CD4-positive, alpha-beta T cell treated with Interleukin-17A for 4 hours (primary cell): ENCODE measurements around the gene WDR49.

Source experiments
- DNase-seq: peaks from one replicate; pipeline ENCODE4 v3.0.0-alpha.2; 2020; ENCODE audit warnings: mixed read lengths

WDR49 gene

GRCh38 chr3:167483708-167484475 lies 169.8 kb downstream of the WDR49 start:
- DNase-seq = no peak

- DNase-seq = no peak
Measured at GRCh38 chr3:167481164-167481563, 172.6 kb downstream of the WDR49 start.

GRCh38 chr3:167480748-167481147 lies 173.0 kb downstream of the WDR49 start:
- DNase-seq = no peak

- DNase-seq = no peak
Measured at GRCh38 chr3:167473863-167474262, 179.9 kb downstream of the WDR49 start, which contains the start of gene SERPINI2. SERPINI2 (minus strand) TSS chr3:167474042; CDS start chr3:167471834, 2,208 bp downstream.

- DNase-seq = no peak
Measured at GRCh38 chr3:167469381-167469780, 184.4 kb downstream of the WDR49 start.

GRCh38 chr3:167467848-167468611 lies 185.7 kb downstream of the WDR49 start:
- no peak for DNase-seq

- no peak for DNase-seq
Measured at GRCh38 chr3:167466966-167467365, 186.8 kb downstream of the WDR49 start.

GRCh38 chr3:167456157-167456799 lies 197.5 kb downstream of the WDR49 start:
- no peak for DNase-seq

- DNase-seq = no peak
Measured at GRCh38 chr3:167453815-167454214, 199.9 kb downstream of the WDR49 start.

- no peak for DNase-seq
Measured at GRCh38 chr3:167451282-167451681, 202.5 kb downstream of the WDR49 start.

- DNase-seq = no peak
Measured at GRCh38 chr3:167450675-167451074, 203.1 kb downstream of the WDR49 start.

GRCh38 chr3:167450195-167450594 lies 203.5 kb downstream of the WDR49 start:
- DNase-seq = no peak

GRCh38 chr3:167445491-167445890 lies 208.3 kb downstream of the WDR49 start:
- DNase-seq = no peak

- no peak for DNase-seq
Measured at GRCh38 chr3:167441256-167441655, 212.5 kb downstream of the WDR49 start.

GRCh38 chr3:167437428-167438139 lies 216.2 kb downstream of the WDR49 start:
- DNase-seq = no peak
